HFFc6 (cell line): Measurements from ENCODE around the gene KRTAP20-1. TPM values are rescaled to one million over a fixed set of nuclear protein-coding genes. Genes with fewer than 3 reads are reported as not detected.

Experiments
- DNase-seq: peaks from one replicate; pipeline ENCODE4 v3.0.0-alpha.2; 2018
- H3K27ac Mint-ChIP-seq: 2 replicates; pipeline ENCODE4 v1.8.0; 2020; ENCODE audit warnings: mild to moderate bottlenecking, mixed read lengths
- H3K27me3 Mint-ChIP-seq: 2 replicates; pipeline ENCODE4 v1.8.0; 2021; ENCODE audit warnings: mild to moderate bottlenecking, moderate library complexity, mixed read lengths; ENCODE audit not compliant: insufficient read depth
- H3K36me3 Mint-ChIP-seq: 2 replicates; pipeline ENCODE4 v1.8.0; 2021; ENCODE audit warnings: low read depth, mixed read lengths
- H3K4me1 Mint-ChIP-seq: 2 replicates; pipeline ENCODE4 v1.8.0; 2020; ENCODE audit warnings: low read depth, mixed read lengths
- H3K4me3 Mint-ChIP-seq: 2 replicates; pipeline ENCODE4 v1.8.0; 2020; ENCODE audit warnings: mild to moderate bottlenecking, moderate library complexity, mixed read lengths
- H3K9me3 Mint-ChIP-seq: 2 replicates; pipeline ENCODE4 v1.8.0; 2020; ENCODE audit warnings: mild to moderate bottlenecking, mixed read lengths
- CTCF ChIP-seq: fragments of 200-600 bp; sonication (generic); IDR thresholded peaks from 2 replicates; pipeline ENCODE4 v1.5.0; 2021; ENCODE audit warnings: antibody characterized with exemption, mild to moderate bottlenecking
- long read RNA-seq: library from polyadenylated mRNA; unstranded; transcript quantifications from one replicate; pipeline ENCODE4 v2.0.0, GENCODE V29; 2019
- total RNA-seq, 6 experiments: library from RNA; stranded (reverse); fragmentation: NEBNext Ultra II Directional; extraction: Animal tissue kit (Norgen Biotek cat#: 25700); gene quantifications; 2 replicates in 1 of 6; 3 replicates in 5 of 6; pipeline ENCODE4 v1.2.3, GENCODE V29; 2021

KRTAP20-1 gene
- not detected for total RNA-seq
- long read RNA-seq, result 0 reads

GRCh38 chr21:30616125-30616524 lies at the start of gene KRTAP20-1:
Gene KRTAP20-1 (plus strand): TSS chr21:30616425. CDS start chr21:30616455, 30 bp downstream.
- no peak within 1 kb of the TSS for H3K27ac Mint-ChIP-seq
- H3K4me3 Mint-ChIP-seq, result no peak within 1 kb of the TSS
- H3K36me3 Mint-ChIP-seq, result no peaks in the 10 kb centered on the region; the same call in 1 of the 2 replicates
- no peak for TF ChIP-seq CTCF
- no peaks in the 10 kb centered on the region for H3K4me1 Mint-ChIP-seq
- H3K27me3 Mint-ChIP-seq, result no peaks in the 10 kb centered on the region
- no peak for DNase-seq
- H3K9me3 Mint-ChIP-seq, result peaks cover 51% of the 10 kb centered on the region

GRCh38 chr21:30567617-30568016 lies 48.6 kb upstream of the KRTAP20-1 start:
- H3K4me3 Mint-ChIP-seq, result no peak overlapping the region
- no peaks in the 10 kb centered on the region for H3K27me3 Mint-ChIP-seq
- H3K36me3 Mint-ChIP-seq, result no peaks in the 10 kb centered on the region
- DNase-seq, result no peak
- no peak overlapping the region for H3K27ac Mint-ChIP-seq
- peaks cover 41% of the 10 kb centered on the region for H3K9me3 Mint-ChIP-seq
- H3K4me1 Mint-ChIP-seq, result no peaks in the 10 kb centered on the region
- no peak for TF ChIP-seq CTCF

- Mint-ChIP-seq H3K9me3 (peaks cover 26% of the 10 kb centered on the region), H3K4me1 (no peaks in the 10 kb centered on the region), H3K27ac (no peak overlapping the region), H3K36me3 (peaks cover 4% of the 10 kb centered on the region; the same call in 1 of the 2 replicates), H3K4me3 (no peak overlapping the region), H3K27me3 (no peaks in the 10 kb centered on the region)
- DNase-seq, result no peak
- no peak for TF ChIP-seq CTCF
Observed at GRCh38 chr21:30577766-30578165, 38.5 kb upstream of the KRTAP20-1 start.

- Mint-ChIP-seq H3K4me3 (no peak overlapping the region), H3K4me1 (no peaks in the 10 kb centered on the region), H3K9me3 (peaks cover 26% of the 10 kb centered on the region), H3K27ac (no peak overlapping the region), H3K36me3 (peaks cover 8% of the 10 kb centered on the region; the same call in 1 of the 2 replicates), H3K27me3 (no peaks in the 10 kb centered on the region)
- no peak for DNase-seq
- TF ChIP-seq CTCF, result no peak
Observed at GRCh38 chr21:30579346-30579745, 36.9 kb upstream of the KRTAP20-1 start.

GRCh38 chr21:30580132-30580531 lies 36.1 kb upstream of the KRTAP20-1 start:
- Mint-ChIP-seq H3K27me3 (no peaks in the 10 kb centered on the region), H3K36me3 (peaks cover 16% of the 10 kb centered on the region), H3K4me1 (no peaks in the 10 kb centered on the region), H3K9me3 (peaks cover 33% of the 10 kb centered on the region), H3K4me3 (no peak overlapping the region), H3K27ac (no peak overlapping the region)
- no peak for TF ChIP-seq CTCF
- no peak for DNase-seq

- TF ChIP-seq CTCF, result no peak
- Mint-ChIP-seq H3K36me3 (peaks cover 12% of the 10 kb centered on the region), H3K27ac (no peak overlapping the region), H3K9me3 (peaks cover 30% of the 10 kb centered on the region), H3K4me3 (no peak overlapping the region), H3K27me3 (no peaks in the 10 kb centered on the region), H3K4me1 (no peaks in the 10 kb centered on the region)
- no peak for DNase-seq
Observed at GRCh38 chr21:30582870-30583269, 33.4 kb upstream of the KRTAP20-1 start.
